ENCODE data around the gene EIPR1.

EIPR1 gene

DNA sequence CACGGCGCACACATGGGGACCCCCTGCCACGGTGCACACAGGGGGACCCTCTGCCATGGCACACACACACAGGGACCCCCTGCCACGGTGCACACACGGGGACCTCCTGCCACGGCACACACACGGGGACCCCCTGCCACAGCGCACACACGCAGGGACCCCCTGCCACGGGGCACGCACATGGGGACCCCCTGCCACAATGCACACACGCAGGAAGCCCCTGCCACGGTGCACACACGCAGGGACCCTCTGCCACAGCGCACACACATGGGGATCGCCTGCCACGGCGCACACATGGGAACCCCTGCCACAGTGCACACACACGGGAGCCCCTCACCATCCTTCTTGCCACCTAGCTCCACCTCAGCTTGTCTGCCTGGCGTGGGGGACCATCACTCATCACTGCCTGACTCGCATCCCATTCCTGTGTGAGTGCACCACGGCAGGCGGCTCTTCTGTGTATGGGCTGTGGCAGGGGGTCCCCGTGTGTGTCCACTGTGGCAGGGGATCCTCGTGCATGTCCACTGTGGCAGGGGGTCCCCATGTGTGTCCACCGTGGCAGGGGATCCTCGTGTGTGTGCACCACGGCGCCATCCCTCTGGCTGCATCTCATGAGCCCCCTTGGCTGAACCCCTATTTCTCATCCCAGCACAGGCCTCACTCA, 206.7 kb downstream of the EIPR1 start:
- ATAC-seq: no peak
- TF ChIP-seq ZFP3 (CRISPR knock-in tag; IDR thresholded peaks at IDR 0.05) (no peak), ZNF8 (CRISPR knock-in tag; IDR thresholded peaks at IDR 0.05) (no peak), TCF4 (CRISPR knock-in tag; IDR thresholded peaks at IDR 0.05; ENCODE audit: borderline replicate concordance) (no peak), SNAI2 (CRISPR knock-in tag; IDR thresholded peaks at IDR 0.05) (no peak), ISL1 (CRISPR knock-in tag; IDR thresholded peaks at IDR 0.05) (no peak), TOX (CRISPR knock-in tag; IDR thresholded peaks at IDR 0.05; ENCODE audit: borderline replicate concordance) (no peak), CREB5 (CRISPR knock-in tag; IDR thresholded peaks at IDR 0.05; ENCODE audit: low read depth) (no peak), OSR1 (CRISPR knock-in tag; IDR thresholded peaks at IDR 0.05) (no peak), PPARA (CRISPR knock-in tag; IDR thresholded peaks at IDR 0.05; ENCODE audit: borderline replicate concordance) (no peak), RARB (CRISPR knock-in tag; IDR thresholded peaks at IDR 0.05) (no peak), CSRNP3 (CRISPR knock-in tag; IDR thresholded peaks at IDR 0.05) (no peak), ARNTL (CRISPR knock-in tag; IDR thresholded peaks at IDR 0.05; ENCODE audit: borderline replicate concordance, low read depth) (no peak), TSHZ2 (CRISPR knock-in tag; IDR thresholded peaks at IDR 0.05) (no peak), BACH2 (CRISPR knock-in tag; IDR thresholded peaks at IDR 0.05; ENCODE audit: borderline replicate concordance) (no peak), POU6F1 (CRISPR knock-in tag; IDR thresholded peaks at IDR 0.05; ENCODE audit: borderline replicate concordance, low read depth) (no peak), ZNF565 (CRISPR knock-in tag; conservative IDR thresholded peaks at IDR 0.05; ENCODE audit: low read depth) (no peak), ZNF70 (CRISPR knock-in tag; IDR thresholded peaks at IDR 0.05) (no peak), ZC3H10 (CRISPR knock-in tag; IDR thresholded peaks at IDR 0.05) (no peak)

GRCh38 chr2:3169106-3169870, 208.3 kb downstream of the EIPR1 start:
- ATAC-seq: peak; percentile 61
- TF ChIP-seq ZFP3 (CRISPR knock-in tag; IDR thresholded peaks at IDR 0.05) (no peak), TOX (CRISPR knock-in tag; IDR thresholded peaks at IDR 0.05; ENCODE audit: borderline replicate concordance) (no peak), ISL1 (CRISPR knock-in tag; IDR thresholded peaks at IDR 0.05) (no peak), BACH2 (CRISPR knock-in tag; IDR thresholded peaks at IDR 0.05; ENCODE audit: borderline replicate concordance) (no peak), SNAI2 (CRISPR knock-in tag; IDR thresholded peaks at IDR 0.05) (no peak), ARNTL (CRISPR knock-in tag; IDR thresholded peaks at IDR 0.05; ENCODE audit: borderline replicate concordance, low read depth) (no peak), OSR1 (CRISPR knock-in tag; IDR thresholded peaks at IDR 0.05) (no peak), ZC3H10 (CRISPR knock-in tag; IDR thresholded peaks at IDR 0.05) (no peak), CSRNP3 (CRISPR knock-in tag; IDR thresholded peaks at IDR 0.05) (no peak), ZNF8 (CRISPR knock-in tag; IDR thresholded peaks at IDR 0.05) (no peak), GLIS3 (CRISPR knock-in tag; IDR thresholded peaks at IDR 0.05) (no peak), TSHZ2 (CRISPR knock-in tag; IDR thresholded peaks at IDR 0.05) (no peak), ZNF70 (CRISPR knock-in tag; IDR thresholded peaks at IDR 0.05) (no peak)
